Measurements from ENCODE around the gene FLNC. TPM values are rescaled to one million over a fixed set of nuclear protein-coding genes. Genes with fewer than 3 reads are reported as not detected.

Gene FLNC
- total and polyA plus RNA-seq, 2 of the 4 experiments (the other 2 are of a cell fraction), result 116 to 154 TPM

- no TSS peak for BruUV-seq (replicated peaks)
- Histone ChIP-seq H3K4me3 (ENCODE audit: insufficient read depth, low read depth, low read length) (no peak overlapping the region), H2AK9ac (replicated peaks; ENCODE audit: low read depth, low read length, poor library complexity) (no peak overlapping the region), H3K79me1 (ENCODE audit: low read depth in 1 of 2, low read length in 2 of 2) (peaks cover 0 to 3% of the 10 kb centered on the region in 2 experiments; a peak in 3 of 4 replicates), H4K5ac (ENCODE audit: low read depth, low read length) (no peak overlapping the region), H3K9me3 (ENCODE audit: control insufficient read depth, insufficient read depth, low read length) (no peaks in the 10 kb centered on the region), H2BK20ac (ENCODE audit: low read depth, low read length) (no peak overlapping the region), H2BK5ac (ENCODE audit: low read depth, low read length, poor library complexity, severe bottlenecking) (no peak overlapping the region), H3K4ac (ENCODE audit: low read depth, low read length) (no peak overlapping the region), H4K91ac (ENCODE audit: insufficient read depth, low read depth, low read length) (no peak overlapping the region), H3K14ac (replicated peaks; ENCODE audit: low read depth, low read length) (no peak overlapping the region), H3K4me1 (ENCODE audit: control insufficient read depth, insufficient read depth, low read length) (peaks cover 2% of the 10 kb centered on the region; the same call in 1 of the 2 replicates), H4K8ac (ENCODE audit: low read depth in 2 of 2, low read length in 2 of 2) (no peak overlapping the region), H2BK15ac (ENCODE audit: low read depth, low read length) (no peak overlapping the region), H3K27ac (ENCODE audit: insufficient read depth, low read length) (no peak overlapping the region), H3K4me2 (ENCODE audit: low read depth, low read length) (no peak overlapping the region), H2BK120ac (ENCODE audit: low read depth, low read length) (no peak overlapping the region), H3K9ac (ENCODE audit: low read depth, low read length) (no peak overlapping the region), H3K27me3 (ENCODE audit: control insufficient read depth, insufficient read depth, low read length) (no peaks in the 10 kb centered on the region), H2AFZ (replicated peaks; ENCODE audit: low read length, poor library complexity) (no peak overlapping the region), H3K18ac (ENCODE audit: low read depth, low read length) (no peak overlapping the region), H3K9me1 (ENCODE audit: insufficient read depth, low read length) (peaks cover 6% of the 10 kb centered on the region), H2AK5ac (ENCODE audit: low read depth, low read length) (no peak overlapping the region), H3K56ac (ENCODE audit: extremely low read depth, insufficient read depth, low read length) (no peak overlapping the region), H3K23ac (ENCODE audit: low read depth, low read length) (no peak overlapping the region), H4K20me1 (ENCODE audit: insufficient read depth, low read length) (no peaks in the 10 kb centered on the region), H3K36me3 (ENCODE audit: control insufficient read depth, insufficient read depth, low read length) (no peaks in the 10 kb centered on the region)
- in situ Hi-C loops (cut with MboI; ENCODE audit: low sequenced_read_pairs), result no loop called here
- 100% methylated on average over 1 of the region's 4 CpGs; no CpG with 5 or more reads in 1 of the 2 experiments for WGBS, 2 experiments (ENCODE audit: extremely low coverage in 2 of 2, insufficient read length in 1 of 2)
- no peak for TF ChIP-seq CTCF (conservative IDR thresholded peaks at IDR 0.05; ENCODE audit: low read depth, low read length)
- TF ChIP-seq RAD21 (IDR thresholded peaks at IDR 0.05; ENCODE audit: low read length), result no peak
- TF ChIP-seq POLR2A (IDR thresholded peaks at IDR 0.05; ENCODE audit: low read depth, low read length), result no peak
- TF ChIP-seq NFE2L2 (IDR thresholded peaks at IDR 0.05; ENCODE audit: low read depth, low read length), result no peak
- no peak for TF ChIP-seq ELK1 (IDR thresholded peaks at IDR 0.05; ENCODE audit: borderline replicate concordance, low read depth, low read length)
- TF ChIP-seq SMC3 (IDR thresholded peaks at IDR 0.05; ENCODE audit: low read depth, low read length), result no peak
- TF ChIP-seq FOS (IDR thresholded peaks at IDR 0.05; ENCODE audit: low read depth, low read length), result no peak
- TF ChIP-seq CHD1 (IDR thresholded peaks at IDR 0.05; ENCODE audit: low read depth, low read length), result no peak
- TF ChIP-seq RFX5 (IDR thresholded peaks at IDR 0.05; ENCODE audit: low read depth, low read length), result no peak
- no peak for TF ChIP-seq CEBPB (IDR thresholded peaks at IDR 0.05; ENCODE audit: low read depth, low read length)
- no peak for TF ChIP-seq BHLHE40 (IDR thresholded peaks at IDR 0.05; ENCODE audit: low read depth, low read length)
- no peak for TF ChIP-seq MAZ (IDR thresholded peaks at IDR 0.05; ENCODE audit: borderline replicate concordance, low read depth, low read length)
- no peak for TF ChIP-seq MAFK (IDR thresholded peaks at IDR 0.05; ENCODE audit: low read depth, low read length)
- TF ChIP-seq USF2 (IDR thresholded peaks at IDR 0.05; ENCODE audit: low read depth, low read length), result no peak
- TF ChIP-seq RCOR1 (IDR thresholded peaks at IDR 0.05; ENCODE audit: insufficient replicate concordance, low read length), result no peak
- no peak for TF ChIP-seq MXI1 (IDR thresholded peaks at IDR 0.05; ENCODE audit: borderline replicate concordance, low read depth, low read length)
- ChIA-PET POLR2A (ENCODE audit: unreplicated experiment) (no interaction called here), CTCF (interaction anchor here (0.7 kb wide), 1 partner anchor 47 kb away, joined by 3 read pairs; no protein-coding TSS in a partner anchor)
- DNase-seq (no peak), ATAC-seq (ENCODE audit: low read depth) (no peak)
- dilution Hi-C loops (cut with HindIII; ENCODE audit: low sequenced_read_pairs, unreplicated experiment), result no loop called here
- intact Hi-C loops (cut with micrococcal nuclease), result no loop called here
Measured at GRCh38 chr7:128821724-128822123, 8.5 kb upstream of the FLNC start.

Data from IMR-90 (cell line).